HG02610 (cell line): ENCODE data around the gene MYO3A.

Experiments used
- ATAC-seq: cut with Tn5 transposase; IDR thresholded peaks from one replicate; pipeline ENCODE4 v1.9.1; 2021; ENCODE audit warnings: mild to moderate bottlenecking, moderate library complexity; ENCODE audit not compliant: unreplicated experiment

The MYO3A gene

GRCh38 chr10:26251925-26252324 lies 317.9 kb downstream of the MYO3A start:
- ATAC-seq = no peak

GRCh38 chr10:26254616-26255015 lies 320.6 kb downstream of the MYO3A start:
- no peak for ATAC-seq

GRCh38 chr10:26259341-26259740 lies 325.3 kb downstream of the MYO3A start:
- ATAC-seq = no peak
